GM12878 (cell line): ENCODE data around the gene TIMP4. TPM values are rescaled to one million over a fixed set of nuclear protein-coding genes. Genes with fewer than 3 reads are reported as not detected.

ENCODE experiments used
- ATAC-seq: fragments of 200-7000 bp; cut with Tn5 transposase; 3 replicates; pipeline ENCODE4 v1.9.1; 2020; ENCODE audit warnings: mild to moderate bottlenecking, moderate library complexity
- BruUV-seq: library from RNA; stranded (reverse); fragments of 400-500 nt; replicated peaks from 2 replicates; lab custom pipeline; 2021; lab: Mats Ljungman, UMichigan
- CTCF ChIA-PET: fragments of 300-600 bp; sonication (Branson Sonifier 250); formaldehyde crosslinking; extraction: SDS; loops from one replicate; lab custom pipeline; 2021; ENCODE audit warnings: inconsistent platforms; lab: Yijun Ruan, JAX
- POLR2A ChIA-PET: fragments of 350-600 bp; formaldehyde crosslinking; extraction: SDS; loops from one replicate; lab custom pipeline; 2021; ENCODE audit warnings: inconsistent platforms; lab: Charles Lee
- RAD21 ChIA-PET: fragments of 300-600 bp; sonication (Branson Sonifier 250); formaldehyde crosslinking; loops from one replicate; lab custom pipeline; 2023; ENCODE audit warnings: antibody characterized with exemption; ENCODE audit not compliant: unreplicated experiment; lab: Charles Lee
- SMC1A ChIA-PET: fragments of 300-600 bp; sonication (Branson Sonifier 250); formaldehyde crosslinking; loops from one replicate; lab custom pipeline; 2023; ENCODE audit not compliant: unreplicated experiment, uncharacterized antibody; lab: Charles Lee
- DNase-seq: peaks from one replicate; pipeline ENCODE4 v3.0.0-alpha.2; 2011; ENCODE audit warnings: low read depth, low spot score
- FAIRE-seq: peaks from 3 replicates; lab custom pipeline; 2011; peaks lifted over from hg19 to GRCh38; lab: Jason Lieb, UNC
- H2AFZ ChIP-seq: 2 replicates; pipeline ENCODE4 v1.6.0; 2011; ENCODE audit warnings: low read depth, low read length, control low read depth; ENCODE audit not compliant: control insufficient read depth
- H3K27ac ChIP-seq: 2 replicates; pipeline ENCODE4 v1.5.1; 2011; ENCODE audit warnings: control low read depth; ENCODE audit not compliant: control insufficient read depth, insufficient read depth
- H3K27me3 ChIP-seq, 2 experiments: replicated peaks in 1 of 2; 2 replicates each; pipeline versions ENCODE4 v1.6.0 to v1.6.1; 2011; ENCODE audit warnings: low read length in 1 of 2; ENCODE audit not compliant: control insufficient read depth in 2 of 2, insufficient read depth in 2 of 2
- H3K36me3 ChIP-seq, 2 experiments: 2 replicates each; pipeline ENCODE4 v1.5.1; 2011; ENCODE audit warnings: low read length in 1 of 2; ENCODE audit not compliant: control insufficient read depth in 2 of 2, insufficient read depth in 2 of 2
- H3K4me1 ChIP-seq: 2 replicates; pipeline ENCODE4 v1.6.1; 2011; ENCODE audit warnings: mild to moderate bottlenecking, low read length, moderate library complexity, mixed read lengths; ENCODE audit not compliant: control insufficient read depth, insufficient read depth
- H3K4me2 ChIP-seq: 2 replicates; pipeline ENCODE4 v1.6.0; 2011; ENCODE audit warnings: control low read depth; ENCODE audit not compliant: control insufficient read depth, insufficient read depth
- H3K4me3 ChIP-seq: fragments of 200-600 bp; sonication (generic); 2 replicates; pipeline ENCODE4 v1.5.1; 2016
- H3K79me2 ChIP-seq: 2 replicates; pipeline ENCODE4 v1.6.0; 2011; ENCODE audit warnings: low read length; ENCODE audit not compliant: control insufficient read depth, insufficient read depth
- H3K9ac ChIP-seq: 2 replicates; pipeline ENCODE4 v1.8.0; 2011; ENCODE audit warnings: low read length, control low read depth, mixed read lengths; ENCODE audit not compliant: control insufficient read depth, insufficient read depth
- H3K9me3 ChIP-seq: replicated peaks from 3 replicates; pipeline ENCODE4 v1.5.1; 2011; ENCODE audit warnings: mild to moderate bottlenecking, low read length; ENCODE audit not compliant: control insufficient read depth, insufficient read depth
- H4K20me1 ChIP-seq: 2 replicates; pipeline ENCODE4 v1.6.0; 2011; ENCODE audit not compliant: control insufficient read depth, insufficient read depth
- BCLAF1 ChIP-seq: fragments of 450-650 bp; IDR thresholded peaks from 2 replicates; pipeline ENCODE4 v1.6.1; 2017; ENCODE audit warnings: antibody characterized with exemption, mild to moderate bottlenecking, moderate library complexity
- CREB1 ChIP-seq: IDR thresholded peaks from 2 replicates; pipeline ENCODE4 v1.6.1; 2012; ENCODE audit warnings: low read depth, mild to moderate bottlenecking, inconsistent platforms
- MYC ChIP-seq: IDR thresholded peaks from 2 replicates; pipeline ENCODE4 v1.6.1; 2011; ENCODE audit warnings: mild to moderate bottlenecking, low read length, moderate library complexity, inconsistent platforms; ENCODE audit not compliant: insufficient read depth, insufficient replicate concordance, insufficient read length, severe bottlenecking
- WGBS: methylation state at CpG from one replicate; pipeline ENCODE4 v1.1.6; 2016; ENCODE audit warnings: low lambda C conversion rate; ENCODE audit not compliant: insufficient replicate concordance, insufficient coverage; ENCODE audit errors: missing lambda C conversion rate; 5-methylcytosine and 5-hydroxymethylcytosine counted together
- in situ Hi-C: fragments of 300-500 bp; cut with MboI; formaldehyde crosslinking; loops from 9 replicates; pipeline ENCODE4 v1.14.3; 2018; ENCODE audit warnings: mixed read lengths
- intact Hi-C: fragments of 100-400 bp; cut with micrococcal nuclease; formaldehyde crosslinking; loops from one replicate; pipeline ENCODE4 v1.14.2; 2022; ENCODE audit not compliant: unreplicated experiment
- polyA plus RNA-seq, 11 experiments: library from polyadenylated mRNA; depleted of rRNA in 4 of 11; unstranded in 6 of 11; stranded (reverse) in 5 of 11; fragments of >200 nt; fragmentation: Nextera tagmentation in 4 of 11; fragmentation: Illumina TruSeq in 1 of 11; extraction: Ambion mirVana in 4 of 11; extraction: Trizol in 1 of 11; gene quantifications; 1 replicate in 1 of 11; 2 replicates in 10 of 11; pipeline versions ENCODE4 v1.2.1 to v1.2.3, GENCODE V29; 2011 to 2016; ENCODE audit warnings: inconsistent platforms in 2 of 11, missing spikeins in 2 of 11, low read depth in 1 of 11
- total RNA-seq, 4 experiments: library from RNA; depleted of rRNA in 3 of 4; stranded (reverse); fragments of >200 nt in 3 of 4; fragmentation: Illumina TruSeq in 1 of 4; extraction: Trizol in 1 of 4; gene quantifications; 2 replicates each; pipeline versions ENCODE4 v1.2.1 to v1.2.3, GENCODE V29; 2013 to 2021

Gene TIMP4
- total and polyA plus RNA-seq, 10 of the 15 experiments (the other 5 are each of a cell fraction or from before 2014, with no cell fraction given): 0.07 TPM; not detected in 9

GRCh38 chr3:12192173-12192572, 33.5 kb upstream of the TIMP4 start:
- Histone ChIP-seq H3K27ac (no peak overlapping the region), H3K9me3 (no peaks in the 10 kb centered on the region; the same call in 2 of the 3 replicates), H3K36me3 (no peaks in the 10 kb centered on the region), H3K27me3 (no peaks in the 10 kb centered on the region), H3K9ac (no peak overlapping the region), H2AFZ (no peak overlapping the region), H3K4me1 (peaks cover 55% of the 10 kb centered on the region), H4K20me1 (no peaks in the 10 kb centered on the region), H3K79me2 (no peaks in the 10 kb centered on the region), H3K4me3 (no peak overlapping the region), H3K4me2 (no peak overlapping the region)
- RAD21 ChIA-PET: interaction anchor here (2.5 to 4.1 kb wide), 2 partner anchors 15 to 288 kb away, joined by 6 to 16 read pairs; no protein-coding TSS in a partner anchor
- no peak for TF ChIP-seq MYC
- FAIRE-seq: no peak
- no peak for DNase-seq
- intact Hi-C loops (loop anchor here (5.0 kb wide), 3 partner anchors 80 to 370 kb away; partner anchors contain the start of gene TSEN2), in situ Hi-C loops (no loop called here)
- BruUV-seq: no TSS peak
- POLR2A ChIA-PET: interaction anchor here (0.6 kb wide), 1 partner anchor 205 kb away, joined by 4 read pairs; no protein-coding TSS in a partner anchor
- 79% methylated on average over 8 of the region's 8 CpGs for WGBS
- CTCF ChIA-PET: interaction anchor here (0.6 to 3.7 kb wide), 2 partner anchors 15 to 471 kb away, joined by 3 to 46 read pairs; no protein-coding TSS in a partner anchor
- ATAC-seq: no peak
- SMC1A ChIA-PET: interaction anchor here (1.5 to 9.2 kb wide), 3 partner anchors 8 to 204 kb away, joined by 3 to 83 read pairs (median 76); no protein-coding TSS in a partner anchor

- H4K20me1 ChIP-seq: no peaks in the 10 kb centered on the region
- H3K4me3 ChIP-seq: no peak overlapping the region
- no TSS peak for BruUV-seq
- no peak overlapping the region for H3K4me2 ChIP-seq
- RAD21 ChIA-PET: interaction anchor here (2.5 kb wide), 1 partner anchor 288 kb away, joined by 6 read pairs; no protein-coding TSS in a partner anchor
- in situ Hi-C loops: no loop called here
- intact Hi-C loops: loop anchor here (5.0 kb wide), 3 partner anchors 81 to 371 kb away; partner anchors contain the start of gene TSEN2
- 98% methylated on average over 5 of the region's 5 CpGs for WGBS
- H3K79me2 ChIP-seq: no peaks in the 10 kb centered on the region
- DNase-seq: no peak
- no peaks in the 10 kb centered on the region for H3K36me3 ChIP-seq
- H3K9me3 ChIP-seq: no peaks in the 10 kb centered on the region; the same call in 2 of the 3 replicates
- POLR2A ChIA-PET: no interaction called here
- H3K27ac ChIP-seq: no peak overlapping the region
- H3K4me1 ChIP-seq: peaks cover 49% of the 10 kb centered on the region
- no peak overlapping the region for H2AFZ ChIP-seq
- CTCF ChIA-PET: interaction anchor here (0.6 to 1.1 kb wide), 2 partner anchors 288 to 471 kb away, joined by 3 read pairs; no protein-coding TSS in a partner anchor
- no peak for TF ChIP-seq CREB1
- no peak for TF ChIP-seq BCLAF1
- FAIRE-seq: no peak
- SMC1A ChIA-PET: interaction anchor here (1.2 to 6.8 kb wide), 3 partner anchors 13 to 205 kb away, joined by 3 to 76 read pairs (median 3); no protein-coding TSS in a partner anchor
- H3K9ac ChIP-seq: no peak overlapping the region
- no peak for ATAC-seq
- H3K27me3 ChIP-seq: no peaks in the 10 kb centered on the region
These were observed 32.8 kb upstream of the TIMP4 start for GRCh38 chr3:12191559-12191958.
